H1 (cell line): ENCODE measurements around the gene SMARCA2. TPM values are rescaled to one million over a fixed set of nuclear protein-coding genes. Genes with fewer than 3 reads are reported as not detected.

ENCODE experiments used
- CTCF ChIA-PET: fragments of 300-600 bp; sonication (Branson Sonifier 250); formaldehyde crosslinking; loops from one replicate; lab custom pipeline; 2021; ENCODE audit not compliant: partially characterized antibody; lab: Charles Lee
- POLR2A ChIA-PET: fragments of 300-600 bp; sonication (Branson Sonifier 250); formaldehyde crosslinking; loops from one replicate; lab custom pipeline; 2021; ENCODE audit warnings: inconsistent platforms; ENCODE audit not compliant: partially characterized antibody; lab: Charles Lee
- DNase-seq, 2 experiments: peaks; one replicate each; pipeline versions ENCODE4 v3.0.0 to v3.0.0-alpha.2; 2010 to 2022; ENCODE audit warnings: low spot score in 2 of 2, low read depth in 1 of 2, mixed read lengths in 1 of 2
- FAIRE-seq: peaks from 2 replicates; lab custom pipeline; 2011; peaks lifted over from hg19 to GRCh38; lab: Jason Lieb, UNC
- H2AFZ ChIP-seq: 2 replicates; pipeline ENCODE4 v1.8.1; 2012; ENCODE audit warnings: low read length, inconsistent platforms
- H2AK5ac ChIP-seq: 2 replicates; pipeline ENCODE4 v1.6.1; 2013; ENCODE audit warnings: low read depth, low read length
- H2BK120ac ChIP-seq: replicated peaks from 2 replicates; pipeline ENCODE3; 2013; ENCODE audit warnings: low read depth, low read length, inconsistent platforms
- H2BK12ac ChIP-seq: 2 replicates; pipeline ENCODE4 v1.6.1; 2013; ENCODE audit warnings: low read depth, low read length
- H2BK15ac ChIP-seq: 2 replicates; pipeline ENCODE4 v1.6.1; 2013; ENCODE audit warnings: low read length
- H2BK20ac ChIP-seq: 2 replicates; pipeline ENCODE4 v1.6.1; 2013; ENCODE audit warnings: low read length
- H2BK5ac ChIP-seq: 2 replicates; pipeline ENCODE4 v1.6.1; 2013; ENCODE audit warnings: low read depth, low read length
- H3K14ac ChIP-seq: 2 replicates; pipeline ENCODE4 v1.6.1; 2013; ENCODE audit warnings: inconsistent platforms; ENCODE audit not compliant: insufficient read length
- H3K18ac ChIP-seq: 2 replicates; pipeline ENCODE4 v1.6.1; 2013; ENCODE audit warnings: low read length; ENCODE audit errors: extremely low read depth
- H3K23ac ChIP-seq: 2 replicates; pipeline ENCODE4 v1.6.1; 2013; ENCODE audit warnings: inconsistent platforms; ENCODE audit not compliant: insufficient read length
- H3K23me2 ChIP-seq: 2 replicates; pipeline ENCODE4 v1.6.1; 2013; ENCODE audit warnings: low read depth, low read length
- H3K27ac ChIP-seq: 2 replicates; pipeline ENCODE4 v1.6.1; 2011; ENCODE audit warnings: low read depth, low read length, inconsistent platforms
- H3K27me3 ChIP-seq, 4 experiments: replicated peaks in 1 of 4; 1 replicate in 1 of 4; 2 replicates in 3 of 4; pipeline versions ENCODE4 v1.6.1 to v1.8.1; 2011 to 2013; ENCODE audit warnings: low read length in 3 of 4, mild to moderate bottlenecking in 3 of 4, inconsistent platforms in 2 of 4, mixed read lengths in 2 of 4, moderate library complexity in 1 of 4; ENCODE audit not compliant: control insufficient read depth in 3 of 4, insufficient read depth in 3 of 4; ENCODE audit errors: extremely low read depth in 1 of 4
- H3K36me3 ChIP-seq, 4 experiments: 2 replicates each; pipeline versions ENCODE4 v1.6.1 to v1.8.1; 2011 to 2013; ENCODE audit warnings: mild to moderate bottlenecking in 4 of 4, low read length in 3 of 4, moderate library complexity in 2 of 4, control low read depth in 1 of 4, inconsistent platforms in 1 of 4; ENCODE audit not compliant: insufficient read depth in 4 of 4, control insufficient read depth in 2 of 4
- H3K4ac ChIP-seq: replicated peaks from 2 replicates; pipeline ENCODE3; 2013; ENCODE audit warnings: low read length, low read depth, mixed read lengths, inconsistent platforms; ENCODE audit not compliant: insufficient read length
- H3K4me1 ChIP-seq, 4 experiments: replicated peaks in 1 of 4; 1 replicate in 1 of 4; 2 replicates in 3 of 4; pipeline versions ENCODE4 v1.6.1 to v1.8.1; 2011 to 2013; ENCODE audit warnings: low read length in 3 of 4, inconsistent platforms in 2 of 4, mixed read lengths in 1 of 4; ENCODE audit not compliant: insufficient read depth in 4 of 4, control insufficient read depth in 3 of 4
- H3K4me2 ChIP-seq, 2 experiments: 2 replicates each; pipeline versions ENCODE4 v1.6.1 to v1.8.1; 2011 to 2013; ENCODE audit warnings: low read depth in 2 of 2, low read length in 2 of 2, control low read depth in 1 of 2, inconsistent platforms in 1 of 2, mild to moderate bottlenecking in 1 of 2; ENCODE audit not compliant: insufficient read depth in 1 of 2
- H3K4me3 ChIP-seq, 4 experiments: fragments of 200-600, 300-600 bp in 1 of 4; sonication (generic), shearing (Covaris generic), sonication (Bioruptor Twin) in 1 of 4; 2 replicates each; pipeline versions ENCODE4 v1.5.1 to v1.8.1; 2011 to 2016; ENCODE audit warnings: low read length in 4 of 4, low read depth in 3 of 4, control low read depth in 2 of 4, inconsistent platforms in 2 of 4, mild to moderate bottlenecking in 2 of 4, mixed read lengths in 1 of 4, moderate library complexity in 1 of 4; ENCODE audit not compliant: insufficient read depth in 2 of 4; ENCODE audit errors: extremely low read depth in 1 of 4
- H3K56ac ChIP-seq: replicated peaks from 2 replicates; pipeline ENCODE3; 2013; ENCODE audit warnings: low read depth, mild to moderate bottlenecking, mixed read lengths, low read length, inconsistent platforms; ENCODE audit not compliant: insufficient read length
- H3K79me1 ChIP-seq: 2 replicates; pipeline ENCODE4 v1.6.1; 2013; ENCODE audit warnings: low read depth, low read length, control low read depth
- H3K79me2 ChIP-seq, 2 experiments: 2 replicates each; pipeline versions ENCODE4 v1.6.1 to v1.8.1; 2012 to 2013; ENCODE audit warnings: low read length in 2 of 2, mild to moderate bottlenecking in 2 of 2, inconsistent platforms in 1 of 2; ENCODE audit not compliant: insufficient read depth in 2 of 2, control insufficient read depth in 1 of 2
- H3K9ac ChIP-seq, 4 experiments: replicated peaks in 1 of 4; 1 replicate in 1 of 4; 2 replicates in 3 of 4; pipeline versions ENCODE4 v1.6.1 to v1.8.1; 2011 to 2013; ENCODE audit warnings: low read depth in 3 of 4, low read length in 3 of 4, control low read depth in 2 of 4, mild to moderate bottlenecking in 2 of 4, moderate library complexity in 2 of 4, inconsistent platforms in 1 of 4; ENCODE audit errors: extremely low read depth in 1 of 4
- H3K9me3 ChIP-seq, 2 experiments: 2 replicates each; pipeline versions ENCODE4 v1.6.1 to v1.8.1; 2012 to 2013; ENCODE audit warnings: mild to moderate bottlenecking in 2 of 2, moderate library complexity in 2 of 2, control low read depth in 1 of 2, inconsistent platforms in 1 of 2, low read depth in 1 of 2, low read length in 1 of 2, mixed read lengths in 1 of 2; ENCODE audit not compliant: insufficient read depth in 2 of 2
- H4K20me1 ChIP-seq, 2 experiments: replicated peaks in 1 of 2; 2 replicates each; pipeline versions ENCODE3 to v1.8.1; 2011 to 2013; ENCODE audit warnings: inconsistent platforms in 2 of 2, low read length in 2 of 2, mild to moderate bottlenecking in 1 of 2; ENCODE audit not compliant: insufficient read depth in 2 of 2, control insufficient read depth in 1 of 2
- H4K5ac ChIP-seq: 2 replicates; pipeline ENCODE4 v1.6.1; 2013; ENCODE audit warnings: low read length, low read depth, mixed read lengths, inconsistent platforms; ENCODE audit not compliant: insufficient read length
- H4K8ac ChIP-seq: 2 replicates; pipeline ENCODE4 v1.8.0; 2013; ENCODE audit warnings: mild to moderate bottlenecking, moderate library complexity, low read length, inconsistent platforms; ENCODE audit not compliant: insufficient read depth; ENCODE audit errors: extremely low read depth
- H4K91ac ChIP-seq: replicated peaks from 2 replicates; pipeline ENCODE3; 2013; ENCODE audit warnings: low read length, mixed read lengths, inconsistent platforms; ENCODE audit not compliant: insufficient read length
- KDM5A ChIP-seq: fragments of 200-600 bp; IDR thresholded peaks from 2 replicates; pipeline ENCODE4 v1.7.1; 2012; ENCODE audit warnings: mild to moderate bottlenecking, low read length, inconsistent platforms, mixed read lengths
- SP1 ChIP-seq: IDR thresholded peaks from 2 replicates; pipeline ENCODE4 v1.6.1; 2011; ENCODE audit warnings: low read depth, low read length
- TEAD4 ChIP-seq: IDR thresholded peaks from 2 replicates; pipeline ENCODE4 v1.6.1; 2012; ENCODE audit warnings: low read depth, low read length, inconsistent platforms, mixed read lengths
- polyA plus RNA-seq, 7 experiments: library from polyadenylated mRNA; depleted of rRNA in 3 of 7; stranded (reverse) in 5 of 7; unstranded in 2 of 7; fragments of >200 nt in 5 of 7; fragments of 200-250 nt in 2 of 7; gene quantifications; 1 replicate in 5 of 7; 2 replicates in 1 of 7; 4 replicates in 1 of 7; pipeline versions ENCODE4 v1.2.1 to v1.2.3, GENCODE V29; 2011 to 2013; ENCODE audit warnings: missing spikeins in 2 of 7, mixed read lengths in 2 of 7
- total RNA-seq: library from RNA; stranded (reverse); fragmentation: NEBNext Ultra II Directional; extraction: Animal tissue kit (Norgen Biotek cat#: 25700); gene quantifications from 2 replicates; pipeline ENCODE4 v1.2.1, GENCODE V29; 2021

The SMARCA2 gene
- total and polyA plus RNA-seq, 2 of the 8 experiments (the other 6 are each of a cell fraction or from before 2014, with no cell fraction given): 6.3 to 21.7 TPM

DNA sequence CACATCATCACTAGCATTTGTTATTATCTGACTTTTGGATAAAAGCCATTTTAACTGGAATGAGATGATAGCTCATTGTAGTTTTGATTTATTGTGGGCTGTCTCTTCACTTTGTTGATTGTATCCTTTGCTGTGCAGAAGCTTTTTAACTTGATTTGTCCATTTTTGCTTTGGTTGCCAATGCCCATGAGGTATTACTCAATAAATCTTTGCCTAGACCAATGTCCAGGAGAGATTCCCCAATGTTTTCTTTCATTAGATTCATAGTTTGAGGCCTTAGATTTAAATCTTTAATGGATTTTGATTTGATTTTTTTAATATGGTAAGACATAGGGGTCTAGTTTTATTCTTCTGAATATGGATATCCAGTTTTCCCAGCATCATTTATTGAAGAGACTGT is 28.8 kb upstream of the SMARCA2 start:
- H3K4me1 ChIP-seq: peaks cover 0 to 4% (median 0%) of the 10 kb centered on the region in 4 experiments; a peak in 2 of 7 replicates
- H2BK5ac ChIP-seq: no peak overlapping the region
- no peaks in the 10 kb centered on the region for H3K36me3 ChIP-seq
- no peak overlapping the region for H3K27ac ChIP-seq
- no peak overlapping the region for H2AK5ac ChIP-seq
- no peak overlapping the region for H4K5ac ChIP-seq
- FAIRE-seq (no peak), DNase-seq (no peak)
- CTCF ChIA-PET: interaction anchor here (1.7 kb wide), 1 partner anchor 47 kb away, joined by 3 read pairs; no protein-coding TSS in a partner anchor
- H3K23me2 ChIP-seq: no peaks in the 10 kb centered on the region; the same call in 1 of the 2 replicates
- no peak overlapping the region for H3K18ac ChIP-seq
- no peak overlapping the region for H2BK20ac ChIP-seq
- H3K23ac ChIP-seq: no peak overlapping the region
- no peak overlapping the region for H3K9ac ChIP-seq
- POLR2A ChIA-PET: no interaction called here
- no peaks in the 10 kb centered on the region for H4K20me1 ChIP-seq
- H4K8ac ChIP-seq: no peak overlapping the region
- H3K4me3 ChIP-seq: no peak overlapping the region
- H3K14ac ChIP-seq: no peak overlapping the region
- H2BK15ac ChIP-seq: no peak overlapping the region
- no peak overlapping the region for H2AFZ ChIP-seq
- H3K79me2 ChIP-seq: no peaks in the 10 kb centered on the region
- no peak overlapping the region for H3K56ac ChIP-seq
- no peaks in the 10 kb centered on the region for H3K27me3 ChIP-seq
- no peak overlapping the region for H4K91ac ChIP-seq
- no peak overlapping the region for H2BK120ac ChIP-seq
- no peaks in the 10 kb centered on the region for H3K9me3 ChIP-seq
- no peak overlapping the region for H2BK12ac ChIP-seq
- H3K4me2 ChIP-seq: no peak overlapping the region
- no peaks in the 10 kb centered on the region for H3K79me1 ChIP-seq
- no peak overlapping the region for H3K4ac ChIP-seq
- TF ChIP-seq KDM5A (no peak), TEAD4 (no peak), SP1 (no peak)
